ENCODE results near the gene ZBTB24. TPM values are rescaled to one million over a fixed set of nuclear protein-coding genes. Genes with fewer than 3 reads are reported as not detected.

The ZBTB24 gene
- total RNA-seq, 1 donor from 2014 or later: 25.4 TPM

DNA sequence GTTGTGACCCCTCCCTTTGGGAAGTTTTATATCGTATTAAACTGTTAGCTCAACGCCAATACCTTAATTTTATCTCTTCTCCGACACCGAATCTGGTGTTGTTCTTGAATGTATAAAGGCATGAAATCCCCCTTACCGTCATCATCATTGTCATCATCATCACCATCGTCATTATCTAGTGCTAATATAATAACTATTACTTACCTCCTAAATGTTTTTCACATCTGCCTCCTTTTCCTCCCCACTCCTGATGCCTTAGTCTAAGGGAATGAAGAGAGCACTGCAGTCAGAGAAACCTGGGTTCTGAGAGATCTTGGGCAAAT is 677 bp upstream of the ZBTB24 start:
- intact Hi-C loops (cut with micrococcal nuclease): loop anchor here (1.0 to 10.0 kb wide), 10 partner anchors 11 to 1391 kb away; partner anchors contain the start of genes AK9, AMD1, CD164 and CDC40
- ChIA-PET POLR2A (interaction anchor here (1.1 to 3.4 kb wide), 3 partner anchors 43 to 411 kb away, joined by 4 to 16 read pairs (median 15); partner anchors contain the start of genes CD164, PPIL6 and SMPD2), CTCF (interaction anchor here (1.5 kb wide), 1 partner anchor 42 kb away, joined by 7 read pairs; the partner anchor contains the start of genes PPIL6 and SMPD2)
- peak overlapping the region; percentile 71 for H3K27ac Mint-ChIP-seq
- H3K4me3 Mint-ChIP-seq: peak overlapping the region; percentile 86
- no peaks in the 10 kb centered on the region for H3K27me3 Mint-ChIP-seq
- H3K4me1 Mint-ChIP-seq: peaks cover 46% of the 10 kb centered on the region
- TF ChIP-seq, protein P1, sequence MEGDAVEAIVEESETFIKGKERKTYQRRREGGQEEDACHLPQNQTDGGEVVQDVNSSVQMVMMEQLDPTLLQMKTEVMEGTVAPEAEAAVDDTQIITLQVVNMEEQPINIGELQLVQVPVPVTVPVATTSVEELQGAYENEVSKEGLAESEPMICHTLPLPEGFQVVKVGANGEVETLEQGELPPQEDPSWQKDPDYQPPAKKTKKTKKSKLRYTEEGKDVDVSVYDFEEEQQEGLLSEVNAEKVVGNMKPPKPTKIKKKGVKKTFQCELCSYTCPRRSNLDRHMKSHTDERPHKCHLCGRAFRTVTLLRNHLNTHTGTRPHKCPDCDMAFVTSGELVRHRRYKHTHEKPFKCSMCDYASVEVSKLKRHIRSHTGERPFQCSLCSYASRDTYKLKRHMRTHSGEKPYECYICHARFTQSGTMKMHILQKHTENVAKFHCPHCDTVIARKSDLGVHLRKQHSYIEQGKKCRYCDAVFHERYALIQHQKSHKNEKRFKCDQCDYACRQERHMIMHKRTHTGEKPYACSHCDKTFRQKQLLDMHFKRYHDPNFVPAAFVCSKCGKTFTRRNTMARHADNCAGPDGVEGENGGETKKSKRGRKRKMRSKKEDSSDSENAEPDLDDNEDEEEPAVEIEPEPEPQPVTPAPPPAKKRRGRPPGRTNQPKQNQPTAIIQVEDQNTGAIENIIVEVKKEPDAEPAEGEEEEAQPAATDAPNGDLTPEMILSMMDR (IDR thresholded peaks at IDR 0.05): no peak
- peaks cover 33% of the 10 kb centered on the region for H3K36me3 Mint-ChIP-seq (ENCODE audit: low read depth)
- ATAC-seq (ENCODE audit: low read depth): peak; percentile 2
- no peaks in the 10 kb centered on the region for H3K9me3 Mint-ChIP-seq
- DNase-seq: no peak

DNA sequence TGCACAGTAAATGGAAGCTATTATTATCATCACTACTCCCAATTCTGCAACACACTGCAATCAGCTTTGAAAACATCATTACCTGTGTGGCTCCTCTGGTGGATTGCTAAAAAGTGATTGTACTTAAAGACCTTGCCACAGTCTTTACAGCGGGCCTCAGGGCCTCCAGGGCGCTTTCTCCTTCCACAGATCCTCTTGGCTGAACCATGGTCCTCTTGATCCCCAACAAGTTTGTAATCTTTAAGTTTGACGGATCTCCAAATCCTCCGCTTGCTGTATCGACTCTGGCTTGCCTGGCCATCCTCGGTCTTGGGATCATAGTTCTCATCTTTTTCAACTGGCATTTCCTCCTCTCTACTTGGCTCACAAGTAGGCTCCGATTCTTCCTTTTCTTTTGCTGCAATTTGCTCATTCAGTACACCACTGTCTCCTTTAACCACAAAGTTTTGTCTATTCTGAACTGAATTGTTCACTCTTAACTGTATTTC is 2.0 kb downstream of the ZBTB24 start:
- TF ChIP-seq, protein P1 (IDR thresholded peaks at IDR 0.05): no peak
- no peak for ATAC-seq (ENCODE audit: low read depth)
- DNase-seq: no peak
- peaks cover 55% of the 10 kb centered on the region for H3K36me3 Mint-ChIP-seq (ENCODE audit: low read depth)
- POLR2A ChIA-PET: interaction anchor here (1.4 to 5.3 kb wide), 4 partner anchors 25 to 98 kb away, joined by 3 to 70 read pairs (median 10); partner anchors contain the start of genes CD164, MICAL1, PPIL6 and SMPD2
- peaks cover 71% of the 10 kb centered on the region for H3K4me1 Mint-ChIP-seq
- CTCF ChIA-PET: interaction anchor here (1.7 kb wide), 1 partner anchor 24 kb away, joined by 3 read pairs; no protein-coding TSS in a partner anchor
- intact Hi-C loops (cut with micrococcal nuclease): loop anchor here (1.0 to 10.0 kb wide), 4 partner anchors 9 to 1394 kb away; partner anchors contain the start of gene AMD1
- H3K4me3 Mint-ChIP-seq: peak overlapping the region; percentile 95
- H3K27ac Mint-ChIP-seq: peak overlapping the region; percentile 85
- H3K9me3 Mint-ChIP-seq: no peaks in the 10 kb centered on the region
- no peaks in the 10 kb centered on the region for H3K27me3 Mint-ChIP-seq

DNA sequence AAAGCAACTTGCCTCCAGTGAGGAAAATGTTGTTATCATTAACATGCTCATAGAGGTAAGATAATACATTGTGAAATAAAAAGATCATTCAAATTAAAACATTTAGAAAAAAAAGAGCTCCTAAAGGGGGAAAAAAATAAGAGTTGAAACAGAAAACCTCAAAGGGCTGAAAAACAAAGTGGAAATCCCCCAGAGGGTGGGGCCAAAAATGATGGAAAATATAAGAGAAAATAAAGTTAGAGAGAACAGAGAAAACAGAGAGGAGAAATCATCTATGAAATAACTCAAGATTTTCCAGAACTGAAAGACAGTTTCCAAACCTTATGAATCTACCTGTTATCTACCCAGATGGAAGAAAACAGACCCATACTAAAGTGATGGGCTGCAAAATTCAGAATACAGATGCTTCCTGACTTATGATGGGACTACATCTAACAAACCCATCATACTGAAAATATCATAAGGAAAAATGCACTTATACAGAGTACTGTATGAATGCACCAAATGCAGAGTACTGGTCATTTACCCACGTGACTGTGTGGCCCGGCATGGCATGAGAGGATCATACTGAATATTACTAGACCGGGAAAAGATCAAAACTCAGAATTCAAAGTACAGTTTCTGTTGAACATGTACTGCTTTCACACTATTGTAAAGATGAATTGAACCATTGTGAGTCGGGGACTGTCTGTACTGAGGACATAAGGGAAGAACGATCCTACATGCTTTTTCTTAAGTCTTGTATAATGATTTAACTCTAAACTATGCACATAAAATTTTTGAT is 4.0 kb downstream of the ZBTB24 start:
- TF ChIP-seq, protein P1 (IDR thresholded peaks at IDR 0.05): no peak
- peaks cover 72% of the 10 kb centered on the region for H3K36me3 Mint-ChIP-seq (ENCODE audit: low read depth)
- no peak for ATAC-seq (ENCODE audit: low read depth)
- no peaks in the 10 kb centered on the region for H3K27me3 Mint-ChIP-seq
- peaks cover 78% of the 10 kb centered on the region for H3K4me1 Mint-ChIP-seq
- H3K27ac Mint-ChIP-seq: peak overlapping the region; percentile 83
- DNase-seq: no peak
- ChIA-PET CTCF (interaction anchor here (1.0 to 1.7 kb wide), 4 partner anchors 22 to 96 kb away, joined by 3 to 6 read pairs (median 4); partner anchors contain the start of genes PPIL6 and SMPD2), POLR2A (interaction anchor here (0.7 to 5.3 kb wide), 9 partner anchors 9 to 568 kb away, joined by 3 to 70 read pairs (median 4); partner anchors contain the start of genes CD164, MICAL1, PPIL6 and SMPD2)
- no peaks in the 10 kb centered on the region for H3K9me3 Mint-ChIP-seq
- H3K4me3 Mint-ChIP-seq: peak overlapping the region; percentile 77
- intact Hi-C loops (cut with micrococcal nuclease): loop anchor here (1.0 kb wide), 1 partner anchor 17 kb away; no protein-coding TSS in a partner anchor

DNA sequence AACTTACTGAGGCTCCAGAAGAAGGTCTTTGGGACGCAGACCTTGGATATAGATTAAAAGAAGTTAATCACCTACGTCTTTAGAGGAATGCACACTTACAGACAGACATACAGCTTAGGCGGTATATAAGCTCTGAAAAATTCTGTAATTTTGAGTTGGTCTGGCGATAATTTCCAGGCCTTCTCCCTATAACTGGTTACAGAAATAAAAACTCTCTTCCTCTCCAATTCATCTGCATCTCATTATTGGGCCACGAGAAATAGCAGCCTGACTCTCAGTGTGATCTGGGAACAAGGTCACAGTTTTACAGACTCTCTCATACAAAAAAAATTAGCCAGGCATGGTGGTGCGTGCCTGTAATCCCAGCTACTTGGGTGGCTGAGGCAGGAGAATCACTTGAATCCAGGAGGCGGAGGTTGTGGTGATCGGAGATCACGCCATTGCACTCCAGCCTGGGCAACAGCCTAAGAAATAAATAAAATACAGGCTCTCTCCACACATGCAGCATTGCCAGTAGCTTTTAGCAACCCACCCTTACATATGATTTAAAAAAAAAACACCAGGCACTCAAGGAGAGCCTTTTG is 4.7 kb downstream of the ZBTB24 start:
- peak overlapping the region; percentile 77 for H3K4me3 Mint-ChIP-seq
- intact Hi-C loops (cut with micrococcal nuclease): no loop called here
- peaks cover 77% of the 10 kb centered on the region for H3K4me1 Mint-ChIP-seq
- H3K27ac Mint-ChIP-seq: peak overlapping the region; percentile 83
- ATAC-seq (ENCODE audit: low read depth) (no peak), DNase-seq (no peak)
- ChIA-PET POLR2A (interaction anchor here (0.7 to 5.3 kb wide), 7 partner anchors 18 to 568 kb away, joined by 3 to 70 read pairs (median 4); partner anchors contain the start of genes CD164 and MICAL1), CTCF (interaction anchor here (1.3 kb wide), 1 partner anchor 38 kb away, joined by 4 read pairs; the partner anchor contains the start of genes PPIL6 and SMPD2)
- no peaks in the 10 kb centered on the region for H3K9me3 Mint-ChIP-seq
- H3K27me3 Mint-ChIP-seq: no peaks in the 10 kb centered on the region
- peaks cover 79% of the 10 kb centered on the region for H3K36me3 Mint-ChIP-seq (ENCODE audit: low read depth)
- TF ChIP-seq, protein P1 (IDR thresholded peaks at IDR 0.05): no peak

Measured in activated B cell treated with CpG ODN at 0.5 μM for 24 hours (primary cell).